Keratinocyte (primary cell): ENCODE measurements around the gene CAPN15. TPM values are rescaled to one million over a fixed set of nuclear protein-coding genes. Genes with fewer than 3 reads are reported as not detected.

Experiments used
- DNase-seq: peaks from one replicate; pipeline ENCODE4 v3.0.0-alpha.2; 2011; ENCODE audit warnings: low read depth, missing footprints, low spot score
- FAIRE-seq: peaks from 2 replicates; lab custom pipeline; 2011; peaks lifted over from hg19 to GRCh38; lab: Jason Lieb, UNC
- H2AFZ ChIP-seq: 2 replicates; pipeline ENCODE4 v1.6.0; 2012; ENCODE audit warnings: low read length, control low read depth, inconsistent platforms; ENCODE audit not compliant: control insufficient read depth
- H3K27ac ChIP-seq: 2 replicates; pipeline ENCODE4 v1.5.1; 2011; ENCODE audit warnings: low read length; ENCODE audit not compliant: control insufficient read depth, insufficient read depth
- H3K27me3 ChIP-seq: 3 replicates; pipeline ENCODE4 v1.6.0; 2011; ENCODE audit warnings: low read length; ENCODE audit not compliant: control insufficient read depth, insufficient read depth; ENCODE audit errors: extremely low read depth
- H3K36me3 ChIP-seq, 2 experiments: 2 replicates in 1 of 2; 3 replicates in 1 of 2; pipeline ENCODE4 v1.5.1; 2011; ENCODE audit warnings: low read length in 2 of 2, mild to moderate bottlenecking in 1 of 2; ENCODE audit not compliant: control insufficient read depth in 2 of 2, insufficient read depth in 2 of 2; ENCODE audit errors: extremely low read depth in 1 of 2
- H3K4me1 ChIP-seq: 3 replicates; pipeline ENCODE4 v1.5.1; 2011; ENCODE audit warnings: low read length; ENCODE audit not compliant: control insufficient read depth, insufficient read depth; ENCODE audit errors: extremely low read depth
- H3K4me2 ChIP-seq: 3 replicates; pipeline ENCODE4 v1.6.0; 2011; ENCODE audit warnings: low read depth, low read length; ENCODE audit not compliant: control insufficient read depth, insufficient read depth; ENCODE audit errors: extremely low read depth
- H3K4me3 ChIP-seq, 3 experiments: fragments of 200-600 bp in 1 of 3; sonication (generic) in 1 of 3; 2 replicates in 2 of 3; 3 replicates in 1 of 3; pipeline ENCODE4 v1.5.1; 2011 to 2016; ENCODE audit warnings: low read length in 3 of 3, mild to moderate bottlenecking in 3 of 3, control low read depth in 2 of 3, inconsistent platforms in 1 of 3, low read depth in 1 of 3, mixed read lengths in 1 of 3, mixed run types in 1 of 3, moderate library complexity in 1 of 3; ENCODE audit not compliant: control insufficient read depth in 2 of 3, insufficient read depth in 2 of 3; ENCODE audit errors: extremely low read depth in 1 of 3
- H3K79me2 ChIP-seq: 2 replicates; pipeline ENCODE4 v1.6.0; 2012; ENCODE audit warnings: low read length; ENCODE audit not compliant: control insufficient read depth, insufficient read depth
- H3K9ac ChIP-seq: 3 replicates; pipeline ENCODE4 v1.6.0; 2011; ENCODE audit warnings: low read length; ENCODE audit not compliant: control insufficient read depth, insufficient read depth; ENCODE audit errors: extremely low read depth
- H3K9me1 ChIP-seq: 3 replicates; pipeline ENCODE4 v1.6.0; 2011; ENCODE audit warnings: low read length; ENCODE audit not compliant: control insufficient read depth, insufficient read depth; ENCODE audit errors: extremely low read depth
- H3K9me3 ChIP-seq: 2 replicates; pipeline ENCODE4 v1.5.1; 2012; ENCODE audit warnings: low read depth, low read length; ENCODE audit not compliant: control insufficient read depth
- H4K20me1 ChIP-seq: 3 replicates; pipeline ENCODE4 v1.6.0; 2011; ENCODE audit warnings: low read length; ENCODE audit not compliant: control insufficient read depth, insufficient read depth; ENCODE audit errors: extremely low read depth
- CTCF ChIP-seq, 3 experiments: IDR thresholded peaks in 1 of 3; conservative IDR thresholded peaks in 1 of 3; optimal IDR thresholded peaks in 1 of 3; 2 replicates in 2 of 3; 3 replicates in 1 of 3; pipeline versions ENCODE3 to v1.5.1; 2011; ENCODE audit warnings: low read length in 3 of 3, mild to moderate bottlenecking in 3 of 3, moderate library complexity in 2 of 3, control low read depth in 1 of 3, inconsistent platforms in 1 of 3; ENCODE audit not compliant: insufficient read depth in 2 of 3; ENCODE audit errors: extremely low read depth in 1 of 3
- EZH2 ChIP-seq: IDR thresholded peaks from one replicate; pipeline ENCODE4 v1.6.1; 2012; ENCODE audit warnings: inconsistent platforms, mild to moderate bottlenecking, low read length, moderate library complexity
- dilution Hi-C: fragments of 300-500 bp; cut with MboI; formaldehyde crosslinking; loops from one replicate; pipeline ENCODE4 v1.7.0; 2020; ENCODE audit warnings: low sequenced_read_pairs; ENCODE audit not compliant: extremely low pct_ligation_motif_present
- polyA plus RNA-seq, 5 experiments: library from polyadenylated mRNA; depleted of rRNA in 3 of 5; stranded (reverse) in 3 of 5; stranded (forward) in 1 of 5; unstranded in 1 of 5; fragments of >200 nt; gene quantifications; 1 replicate in 1 of 5; 2 replicates in 3 of 5; 3 replicates in 1 of 5; pipeline versions ENCODE4 v1.2.1 to v1.2.3, GENCODE V29; 2011 to 2012; ENCODE audit warnings: missing spikeins in 2 of 5, low read depth in 1 of 5, low replicate concordance in 1 of 5

Gene CAPN15
- polyA plus RNA-seq, 1 donor (not counting 4 experiments of a cell fraction or from before 2014, with no cell fraction given) = 7.9 TPM

DNA sequence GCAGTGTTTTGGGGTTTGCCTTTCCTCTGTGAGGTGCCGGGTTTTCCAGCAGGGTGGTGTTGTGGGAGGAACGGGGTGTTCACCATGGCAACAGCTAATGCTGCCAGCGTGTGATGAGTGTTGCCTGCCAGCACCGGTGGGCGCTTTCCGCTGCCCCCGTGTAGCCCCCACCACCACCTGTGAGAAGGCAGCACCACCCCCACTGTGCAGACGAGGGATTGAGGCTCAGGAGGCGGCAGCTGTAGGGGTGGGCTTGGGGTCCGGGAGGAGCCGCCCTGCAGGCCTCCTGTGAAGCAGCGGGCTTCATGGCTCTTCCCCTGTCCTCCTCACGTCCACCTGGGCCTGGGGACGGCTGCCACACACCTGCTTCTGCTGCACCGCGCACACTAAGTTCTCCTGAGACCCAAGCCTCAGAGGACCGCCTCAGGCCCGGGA lies 67.6 kb downstream of the CAPN15 start:
- H3K9ac ChIP-seq = no peak overlapping the region

DNA sequence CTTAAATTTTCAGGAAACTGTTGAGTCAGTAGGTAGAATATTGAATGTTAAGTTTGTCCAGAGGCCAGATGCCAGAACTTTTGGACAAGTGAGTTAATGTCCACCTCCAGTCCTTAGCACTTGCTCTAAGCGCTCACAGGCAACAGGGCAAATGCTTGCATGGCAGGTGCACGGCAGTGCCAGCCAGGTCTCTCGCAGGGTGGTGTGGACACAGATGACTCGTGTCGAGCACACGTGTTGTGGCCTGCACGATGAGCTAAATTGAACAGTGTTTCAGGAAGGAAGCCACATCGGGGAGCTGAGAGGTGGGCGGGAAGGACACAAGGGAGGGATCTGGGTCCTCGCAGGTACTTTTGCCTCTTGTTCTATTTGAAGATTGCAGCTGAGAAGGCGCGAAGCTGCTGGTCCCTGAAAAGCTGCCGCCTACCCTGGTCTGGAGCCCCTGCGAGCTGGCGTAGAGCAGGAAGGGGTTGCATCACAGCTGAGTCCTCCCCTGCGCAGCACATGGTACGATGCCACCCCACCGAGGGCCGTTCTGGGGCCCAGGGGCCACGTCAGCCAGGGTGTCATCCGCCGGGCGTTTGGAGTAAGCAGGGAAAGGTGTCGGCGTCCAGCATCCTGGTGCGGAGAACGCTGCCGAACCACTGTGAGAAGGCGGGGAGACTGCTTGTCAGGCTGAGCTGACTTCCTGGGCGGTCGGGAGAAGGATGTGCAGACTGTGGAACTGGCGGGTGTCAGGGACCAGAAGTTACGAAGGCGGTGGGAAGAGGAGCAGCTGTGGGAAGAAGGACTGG lies 68.6 kb downstream of the CAPN15 start:
- peaks cover 41% of the 10 kb centered on the region for H4K20me1 ChIP-seq
- H3K9me3 ChIP-seq = no peaks in the 10 kb centered on the region
- peaks cover 39% of the 10 kb centered on the region for H3K79me2 ChIP-seq
- peaks cover 37% of the 10 kb centered on the region for H3K4me1 ChIP-seq
- no peak overlapping the region for H3K4me2 ChIP-seq
- no peak overlapping the region for H3K27ac ChIP-seq
- peaks cover 3 to 4% of the 10 kb centered on the region in 2 experiments for H3K36me3 ChIP-seq
- no peak overlapping the region for H3K4me3 ChIP-seq
- H3K9me1 ChIP-seq = peaks cover 10% of the 10 kb centered on the region
- dilution Hi-C loops = no loop called here
- no peak overlapping the region for H3K9ac ChIP-seq
- no peak overlapping the region for H2AFZ ChIP-seq
- no peaks in the 10 kb centered on the region for H3K27me3 ChIP-seq
- TF ChIP-seq EZH2 (no peak), CTCF (optimal IDR thresholded peaks at IDR 0.05 in 1 of 3, IDR thresholded peaks at IDR 0.05 in 1 of 3, conservative IDR thresholded peaks at IDR 0.05 in 1 of 3; ENCODE audit: extremely low read depth in 1 of 3, insufficient read depth in 2 of 3, low read length in 3 of 3) (no peak)
- FAIRE-seq (no peak), DNase-seq (no peak)

More for the DNA sequence above, 67.6 kb downstream of the CAPN15 start:
- H3K4me1 ChIP-seq = peaks cover 43% of the 10 kb centered on the region
- peaks cover 12% of the 10 kb centered on the region for H3K9me1 ChIP-seq
- peaks cover 3 to 4% of the 10 kb centered on the region in 2 experiments for H3K36me3 ChIP-seq
- H3K27me3 ChIP-seq = no peaks in the 10 kb centered on the region
- peaks cover 46% of the 10 kb centered on the region for H4K20me1 ChIP-seq
- no peak overlapping the region for H3K4me3 ChIP-seq
- H3K4me2 ChIP-seq = no peak overlapping the region
- H3K27ac ChIP-seq = no peak overlapping the region
- H3K79me2 ChIP-seq = peaks cover 43% of the 10 kb centered on the region
- H2AFZ ChIP-seq = no peak overlapping the region
- dilution Hi-C loops = no loop called here
- DNase-seq (no peak), FAIRE-seq (no peak)
- no peaks in the 10 kb centered on the region for H3K9me3 ChIP-seq
- TF ChIP-seq CTCF (optimal IDR thresholded peaks at IDR 0.05 in 1 of 3, IDR thresholded peaks at IDR 0.05 in 1 of 3, conservative IDR thresholded peaks at IDR 0.05 in 1 of 3; ENCODE audit: extremely low read depth in 1 of 3, insufficient read depth in 2 of 3, low read length in 3 of 3) = no peak
- no peak for TF ChIP-seq EZH2
